T-helper 2 cell treated with Interferon-gamma antibody and Interleukin-4, amounts not matched to agents 100 ng/mL and 5 ng/mL, for 36 hours (primary cell): ENCODE results near the gene CAB39L. TPM values are rescaled to one million over a fixed set of nuclear protein-coding genes. Genes with fewer than 3 reads are reported as not detected.

Experiments used
- intact Hi-C: fragments of 100-400 bp; cut with micrococcal nuclease; formaldehyde crosslinking; loops from one replicate; pipeline ENCODE4 v1.15.1; 2023
- total RNA-seq: library from RNA; stranded (reverse); gene quantifications from 2 replicates; pipeline ENCODE4 v1.2.3, GENCODE V29; 2022

The CAB39L gene
- total RNA-seq, 1 donor from 2014 or later, result 4.7 TPM

- intact Hi-C loops, result no loop called here
Measured at GRCh38 chr13:49314344-49314882, 129.5 kb downstream of the CAB39L start.

GRCh38 chr13:49311816-49312215 is 132.0 kb downstream of the CAB39L start:
- intact Hi-C loops, result no loop called here

- intact Hi-C loops, result no loop called here
Measured at GRCh38 chr13:49310251-49310650, 133.6 kb downstream of the CAB39L start.

- intact Hi-C loops, result no loop called here
Measured at GRCh38 chr13:49308921-49309408, 134.9 kb downstream of the CAB39L start.

- intact Hi-C loops, result no loop called here
Measured at GRCh38 chr13:49308097-49308875, 135.6 kb downstream of the CAB39L start.

- intact Hi-C loops, result no loop called here
Measured at GRCh38 chr13:49307365-49307764, 136.5 kb downstream of the CAB39L start.

GRCh38 chr13:49305792-49306425 is 138.0 kb downstream of the CAB39L start:
- intact Hi-C loops, result no loop called here

- intact Hi-C loops, result loop anchor here (5.0 kb wide), 2 partner anchors 192 to 1767 kb away; partner anchors contain the start of gene PHF11
Measured at GRCh38 chr13:49304763-49305700, 138.8 kb downstream of the CAB39L start.

- intact Hi-C loops, result loop anchor here (5.0 kb wide), 2 partner anchors 193 to 1768 kb away; partner anchors contain the start of gene PHF11
Measured at GRCh38 chr13:49304356-49304755, 139.5 kb downstream of the CAB39L start.

GRCh38 chr13:49303533-49304252 is 140.2 kb downstream of the CAB39L start:
- intact Hi-C loops, result loop anchor here (5.0 kb wide), 2 partner anchors 194 to 1769 kb away; partner anchors contain the start of gene PHF11

GRCh38 chr13:49302817-49303216 is 141.0 kb downstream of the CAB39L start:
- intact Hi-C loops, result loop anchor here (5.0 kb wide), 2 partner anchors 194 to 1769 kb away; partner anchors contain the start of gene PHF11

- intact Hi-C loops, result loop anchor here (5.0 kb wide), 2 partner anchors 195 to 1770 kb away; partner anchors contain the start of gene PHF11
Measured at GRCh38 chr13:49302222-49302621, 141.6 kb downstream of the CAB39L start.

GRCh38 chr13:49300739-49301589 is 142.9 kb downstream of the CAB39L start:
- intact Hi-C loops, result loop anchor here (1.0 to 5.0 kb wide), 6 partner anchors 142 to 1771 kb away; partner anchors contain the start of genes PHF11 and RCBTB1

- intact Hi-C loops, result loop anchor here (5.0 kb wide), 2 partner anchors 197 to 1772 kb away; partner anchors contain the start of gene PHF11
Measured at GRCh38 chr13:49300276-49300675, 143.6 kb downstream of the CAB39L start.

GRCh38 chr13:49298903-49299605 is 144.8 kb downstream of the CAB39L start:
- intact Hi-C loops, result no loop called here

- intact Hi-C loops, result no loop called here
Measured at GRCh38 chr13:49298416-49298815, 145.4 kb downstream of the CAB39L start.

- intact Hi-C loops, result no loop called here
Measured at GRCh38 chr13:49297338-49297737, 146.5 kb downstream of the CAB39L start.

- intact Hi-C loops, result no loop called here
Measured at GRCh38 chr13:49296659-49297058, 147.2 kb downstream of the CAB39L start.
